Measurements from ENCODE around the gene PATE4.
A peak's percentile ranks its signal among the peaks of the same experiment; 100 is the strongest.
"Not testable (repeated sequence)": the region's sequence is repeated elsewhere in the genome, so short reads cannot be mapped to it uniquely, and the experiment has no call there.

The PATE4 gene, protein sequence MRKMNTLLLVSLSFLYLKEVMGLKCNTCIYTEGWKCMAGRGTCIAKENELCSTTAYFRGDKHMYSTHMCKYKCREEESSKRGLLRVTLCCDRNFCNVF

DNA sequence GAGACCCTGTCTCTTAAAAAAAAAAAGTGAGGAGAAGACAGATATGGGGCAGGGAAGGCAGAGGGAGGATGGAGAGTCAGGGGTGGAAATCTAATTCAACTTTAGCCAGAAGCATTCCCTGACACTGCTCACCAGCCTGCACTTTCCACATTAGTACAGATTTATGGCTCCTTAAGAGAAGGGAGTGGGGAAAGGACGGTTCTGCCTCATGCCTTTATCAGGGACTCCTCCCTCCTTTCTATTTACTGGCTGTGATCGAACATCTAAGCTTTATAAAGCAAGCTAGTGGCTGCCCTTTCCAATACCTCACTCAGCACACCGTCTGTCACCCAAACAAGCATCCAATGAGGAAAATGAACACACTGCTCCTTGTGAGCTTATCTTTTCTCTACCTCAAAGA lies at the start of gene PATE4:
PATE4 (plus strand) TSS at position 301 of the 400 bp plus-strand sequence; CDS start at position 345, 44 bp downstream.
- no peak for DNase-seq (ENCODE audit: low read depth)

GRCh38 chr11:125784678-125785077 lies 48.4 kb upstream of the PATE4 start:
- DNase-seq (ENCODE audit: low read depth) = no peak

DNA sequence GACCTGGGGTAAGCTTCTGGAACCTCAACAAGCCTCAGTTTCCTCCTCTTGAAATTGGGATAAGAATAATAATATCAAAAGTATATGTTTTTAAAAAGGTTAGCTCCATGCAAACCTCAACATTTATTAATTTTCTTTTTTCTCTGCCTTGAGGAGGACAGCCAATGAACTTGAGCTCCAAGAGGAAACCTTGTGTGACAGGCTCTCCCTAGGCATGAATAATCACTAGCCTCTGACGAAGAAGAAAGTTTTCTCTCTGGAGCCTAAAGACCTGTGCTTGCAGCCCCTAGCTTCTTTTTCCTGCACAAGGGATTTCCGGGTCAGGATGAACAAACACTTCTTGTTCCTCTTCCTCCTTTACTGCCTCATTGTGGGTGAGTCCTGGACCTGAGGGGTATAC lies 45.3 kb upstream of the PATE4 start, which contains the start of gene PATE3:
PATE3 (plus strand) TSS at position 301 of the 400 bp plus-strand sequence; CDS start at position 326, 25 bp downstream.
- DNase-seq (ENCODE audit: low read depth) = no peak

DNA sequence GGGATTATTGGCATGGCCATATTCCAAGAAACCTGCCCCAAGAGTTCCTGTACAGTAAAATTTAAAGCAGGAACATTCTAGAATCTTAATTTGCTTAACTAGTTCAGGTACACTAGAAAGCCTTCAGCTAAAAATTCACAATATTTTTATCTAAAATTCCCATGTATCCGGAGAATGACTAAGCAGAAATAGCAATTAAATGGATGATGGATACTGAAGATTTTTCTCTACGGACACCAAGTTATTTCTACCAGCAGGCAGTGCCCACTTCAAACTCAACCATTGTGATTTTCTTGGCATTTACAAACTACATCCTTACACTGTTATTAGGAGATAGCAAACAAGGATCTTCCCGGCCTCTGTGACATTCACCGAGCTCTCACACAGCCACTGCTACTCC lies 42.3 kb upstream of the PATE4 start:
- DNase-seq (ENCODE audit: low read depth) = no peak

- DNase-seq (ENCODE audit: low read depth) = no peak
These were observed 35.5 kb upstream of the PATE4 start for GRCh38 chr11:125797641-125798040.

DNA sequence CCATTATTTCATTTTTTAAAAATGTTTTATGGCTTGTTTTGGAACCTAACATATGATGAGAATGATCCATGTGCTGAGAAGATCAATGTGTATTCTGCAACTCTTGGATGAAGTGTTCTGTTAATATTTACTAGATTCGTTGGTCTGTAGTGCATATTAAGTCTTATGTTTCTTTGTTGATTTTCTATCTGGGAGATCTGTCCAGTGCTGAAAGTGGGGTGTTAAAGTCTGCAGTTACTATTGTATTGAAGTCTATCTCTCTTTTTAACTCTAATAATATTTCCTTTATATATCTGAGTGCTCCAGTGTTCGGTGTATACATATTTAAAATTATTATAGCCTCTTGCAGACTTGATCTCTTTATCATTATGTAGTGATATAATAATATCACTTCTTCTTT lies 33.3 kb upstream of the PATE4 start:
- DNase-seq (ENCODE audit: low read depth) = no peak

- no peak for DNase-seq (ENCODE audit: low read depth)
These were observed 30.7 kb upstream of the PATE4 start for GRCh38 chr11:125802387-125802786.

GRCh38 chr11:125807909-125808308 lies 25.2 kb upstream of the PATE4 start:
- DNase-seq (ENCODE audit: low read depth) = no peak

- no peak for DNase-seq (ENCODE audit: low read depth)
These were observed 2.6 kb downstream of the PATE4 start for GRCh38 chr11:125835748-125836147.

DNA sequence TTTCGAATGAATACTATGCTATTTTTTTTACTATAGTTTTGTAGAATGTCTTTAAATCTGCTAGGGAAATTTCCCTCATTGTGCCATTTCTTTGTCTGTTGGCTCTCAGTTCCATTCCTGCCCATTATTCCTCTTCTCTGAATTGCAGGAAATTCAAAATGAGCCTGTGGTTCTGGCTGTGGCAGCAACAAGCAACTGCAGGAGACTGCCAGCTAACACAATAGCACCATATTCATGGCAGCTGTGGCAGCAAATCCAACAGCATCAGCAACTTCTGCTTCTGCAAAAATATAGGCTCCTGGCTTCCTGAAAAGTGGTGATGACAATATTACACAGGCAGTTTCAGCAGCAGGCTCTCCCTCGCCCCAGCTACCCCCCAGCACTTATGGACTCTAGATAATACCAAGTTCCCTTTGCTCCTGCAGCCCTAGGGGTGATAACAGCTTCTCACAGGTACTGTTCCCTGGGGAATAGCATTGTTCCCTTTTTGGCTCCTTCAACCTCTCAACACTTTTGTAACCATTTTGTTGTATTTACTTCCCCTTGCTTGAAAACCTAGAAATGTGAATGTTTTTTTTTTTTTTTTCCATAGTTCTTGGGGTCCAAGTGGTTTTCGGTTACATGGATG lies 9.3 kb downstream of the PATE4 start:
- DNase-seq (ENCODE audit: low read depth) = no peak

GRCh38 chr11:125846188-125846587 lies 13.1 kb downstream of the PATE4 start:
- no peak for DNase-seq (ENCODE audit: low read depth)

DNA sequence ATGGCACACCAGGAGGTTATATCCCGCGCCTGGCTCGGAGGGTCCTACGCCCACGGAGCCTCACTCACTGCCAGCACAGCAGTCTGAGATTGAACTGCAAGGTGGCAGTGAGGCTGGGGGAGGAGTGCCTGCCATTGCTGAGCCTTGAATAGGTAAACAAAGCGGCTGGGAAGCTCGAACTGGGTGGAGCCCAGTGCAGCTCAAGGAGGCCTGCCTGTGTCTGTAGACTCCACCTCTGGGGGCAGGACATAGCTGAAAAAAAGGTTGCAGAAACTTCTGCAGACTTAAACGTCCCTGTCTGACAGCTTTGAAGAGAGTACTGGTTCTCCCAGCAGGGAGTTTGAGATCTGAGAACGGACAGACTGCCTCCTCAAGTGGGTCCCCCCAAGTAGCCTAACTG lies 24.6 kb downstream of the PATE4 start:
- DNase-seq (ENCODE audit: low read depth) = not testable (repeated sequence)

GRCh38 chr11:125862786-125863185 lies 29.7 kb downstream of the PATE4 start:
- not testable (repeated sequence) for DNase-seq (ENCODE audit: low read depth)

DNA sequence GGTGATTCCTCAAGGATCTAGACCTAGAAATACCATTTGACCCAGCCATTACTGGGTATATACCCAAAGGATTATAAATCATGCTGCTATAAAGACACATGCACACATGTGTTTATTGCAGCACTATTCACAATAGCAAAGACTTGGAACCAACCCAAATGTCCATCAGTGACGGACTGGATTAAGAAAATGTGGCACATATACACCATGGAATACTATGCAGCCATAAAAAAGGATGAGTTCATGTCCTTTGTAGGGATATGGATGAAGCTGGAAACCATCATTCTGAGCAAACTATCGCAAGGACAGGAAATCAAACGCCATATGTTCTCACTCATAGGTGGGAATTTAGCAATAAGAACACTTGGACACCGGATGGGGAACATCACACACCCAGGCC lies 32.2 kb downstream of the PATE4 start:
- not testable (repeated sequence) for DNase-seq (ENCODE audit: low read depth)

GRCh38 chr11:125869521-125869920 lies 36.4 kb downstream of the PATE4 start:
- no peak for DNase-seq (ENCODE audit: low read depth)

GRCh38 chr11:125871391-125872137 lies 38.4 kb downstream of the PATE4 start:
- DNase-seq (ENCODE audit: low read depth) = no peak

DNA sequence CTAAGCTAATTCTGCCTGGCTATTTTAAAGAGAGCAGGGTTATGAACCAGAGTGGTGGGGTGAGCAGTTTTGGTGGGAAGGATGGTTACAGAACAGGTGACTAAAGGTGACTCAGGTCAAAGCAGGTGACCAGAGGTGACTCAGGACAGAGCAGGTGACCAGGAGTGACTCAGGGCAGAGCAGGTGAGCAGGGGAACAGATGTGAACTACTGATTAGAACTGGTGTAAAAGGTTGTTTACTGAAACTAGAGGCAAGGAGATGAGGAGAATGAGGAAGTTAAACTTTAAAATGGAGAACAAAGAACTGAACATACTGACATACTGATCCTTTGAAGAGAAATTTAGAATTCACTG lies 39.0 kb downstream of the PATE4 start:
- DNase-seq (ENCODE audit: low read depth) = no peak

DNA sequence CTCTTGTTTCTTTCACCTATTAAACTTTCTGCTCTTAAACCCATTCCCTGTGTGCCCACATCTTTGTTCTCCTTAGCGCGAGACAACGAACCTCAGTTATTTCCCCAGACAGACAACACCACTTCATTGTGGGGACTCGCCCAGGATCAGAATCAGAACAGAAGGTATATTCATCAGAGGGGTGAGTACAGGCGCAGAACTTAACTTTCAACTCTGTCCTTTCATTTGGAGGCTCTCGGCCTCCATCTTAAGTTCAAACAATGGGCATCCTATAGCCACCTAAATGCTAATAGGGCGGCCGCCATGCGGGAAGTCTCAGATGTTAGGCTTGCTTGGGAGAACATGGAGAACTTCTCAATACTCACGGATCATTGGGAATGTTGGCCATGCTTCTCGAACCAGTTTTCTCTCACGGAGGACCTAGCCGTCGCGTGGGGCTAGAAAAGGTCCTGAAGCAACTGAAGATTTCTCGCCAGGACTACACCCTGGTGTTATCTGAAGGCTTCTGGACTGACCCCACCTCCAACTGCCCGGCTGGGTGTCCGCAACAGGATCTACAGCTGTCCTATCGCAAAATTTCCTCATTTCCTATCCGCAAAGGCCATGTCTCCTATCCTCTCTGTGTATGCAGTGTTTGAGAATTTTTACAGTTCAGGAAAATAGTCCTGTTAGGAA lies 40.9 kb downstream of the PATE4 start:
- DNase-seq (ENCODE audit: low read depth) = no peak

DNA sequence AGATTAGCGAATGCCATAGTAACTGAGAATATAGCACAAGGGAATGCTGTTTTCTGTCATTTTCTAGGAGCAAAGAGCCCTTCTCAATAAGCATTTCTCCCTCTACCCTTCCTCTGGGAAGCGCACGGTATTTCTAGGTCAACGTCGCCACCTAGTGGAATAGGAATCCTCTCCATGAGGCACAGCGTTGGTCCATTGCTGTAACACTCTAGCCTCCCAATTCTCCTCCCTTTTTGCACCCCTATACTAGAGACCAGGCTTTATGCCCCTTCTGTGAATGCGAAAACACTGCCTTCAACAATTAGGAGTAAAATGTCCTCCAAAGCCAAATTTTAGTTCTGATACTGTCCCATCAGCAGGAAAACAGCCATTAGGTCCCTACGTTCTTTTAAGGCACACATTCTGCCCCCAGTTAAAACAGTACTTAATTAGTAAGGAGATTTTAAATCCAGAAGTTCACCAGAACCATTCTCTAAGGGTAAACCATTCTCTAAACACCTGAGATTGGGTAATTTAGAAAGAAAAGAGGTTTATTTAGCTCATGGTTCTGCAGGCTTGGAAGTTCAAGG lies 41.5 kb downstream of the PATE4 start:
- peak; percentile 25 for DNase-seq (ENCODE audit: low read depth)

DNA sequence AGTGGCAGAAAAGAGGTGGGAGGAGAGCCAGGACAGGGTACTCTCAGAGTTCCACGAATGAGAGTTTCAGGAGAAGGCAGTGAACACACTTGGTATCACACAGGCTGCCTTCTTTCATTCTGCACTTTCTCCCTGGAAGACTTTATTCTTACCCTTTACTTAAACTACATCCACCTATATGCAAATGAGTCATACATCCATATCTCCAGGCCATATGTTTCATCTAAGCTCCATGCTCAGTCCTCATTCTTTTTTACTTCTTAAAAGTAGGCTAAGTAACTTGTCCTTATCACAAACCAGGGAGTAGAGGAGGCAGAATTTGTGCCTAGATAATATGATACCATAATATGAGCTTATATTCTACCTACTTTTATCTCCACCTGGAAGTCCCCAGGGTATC lies 48.2 kb downstream of the PATE4 start:
- DNase-seq (ENCODE audit: low read depth) = no peak

GRCh38 chr11:125883375-125883774 lies 50.3 kb downstream of the PATE4 start:
- DNase-seq (ENCODE audit: low read depth) = no peak

- no peak for DNase-seq (ENCODE audit: low read depth)
These were observed 53.9 kb downstream of the PATE4 start for GRCh38 chr11:125886997-125887372.
